ENCODE data around the gene GAMT.

Gene GAMT

GRCh38 chr19:1350867-1351266 lies 50.5 kb downstream of the GAMT start:
- Histone ChIP-seq H3K27me3 (ENCODE audit: insufficient read depth, low read length, poor library complexity) (no peaks in the 10 kb centered on the region), H3K36me3 (ENCODE audit: insufficient read depth, low read length) (no peaks in the 10 kb centered on the region), H4K20me1 (ENCODE audit: insufficient read depth, low read length) (no peaks in the 10 kb centered on the region), H3K9ac (ENCODE audit: low read depth, low read length) (no peak overlapping the region), H3K27ac (ENCODE audit: low read length) (no peak overlapping the region), H3K4me1 (ENCODE audit: insufficient read depth, low read length) (peaks cover 18% of the 10 kb centered on the region), H2AFZ (ENCODE audit: low read depth, low read length) (no peak overlapping the region), H3K4me2 (ENCODE audit: insufficient read depth, low read length) (no peak overlapping the region), H3K4me3 (ENCODE audit: low read depth in 1 of 2, low read length in 2 of 2) (no peak overlapping the region), H3K9me3 (ENCODE audit: insufficient read depth, low read length, severe bottlenecking) (no peaks in the 10 kb centered on the region), H3K79me2 (ENCODE audit: insufficient read depth, low read length) (peaks cover 14% of the 10 kb centered on the region)
- TF ChIP-seq EZH2 (IDR thresholded peaks at IDR 0.05; ENCODE audit: borderline replicate concordance, low read depth, low read length, severe bottlenecking) (no peak), CTCF (IDR thresholded peaks at IDR 0.05; ENCODE audit: borderline replicate concordance, extremely low read depth, low read length, poor library complexity, severe bottlenecking) (no peak)
- ATAC-seq (ENCODE audit: insufficient read depth, low read depth): no peak
- no peak for DNase-seq

- TF ChIP-seq CTCF (IDR thresholded peaks at IDR 0.05; ENCODE audit: borderline replicate concordance, extremely low read depth, low read length, poor library complexity, severe bottlenecking): no peak
- no peak for TF ChIP-seq EZH2 (IDR thresholded peaks at IDR 0.05; ENCODE audit: borderline replicate concordance, low read depth, low read length, severe bottlenecking)
- Histone ChIP-seq H3K79me2 (ENCODE audit: insufficient read depth, low read length) (peaks cover under 1% of the 10 kb centered on the region; the same call in 1 of the 2 replicates), H3K36me3 (ENCODE audit: insufficient read depth, low read length) (no peaks in the 10 kb centered on the region), H3K9me3 (ENCODE audit: insufficient read depth, low read length, severe bottlenecking) (no peaks in the 10 kb centered on the region), H3K27me3 (ENCODE audit: insufficient read depth, low read length, poor library complexity) (no peaks in the 10 kb centered on the region), H3K4me1 (ENCODE audit: insufficient read depth, low read length) (peaks cover 8% of the 10 kb centered on the region), H3K9ac (ENCODE audit: low read depth, low read length) (no peak overlapping the region), H3K27ac (ENCODE audit: low read length) (no peak overlapping the region), H2AFZ (ENCODE audit: low read depth, low read length) (no peak overlapping the region), H3K4me3 (ENCODE audit: low read depth in 1 of 2, low read length in 2 of 2) (no peak overlapping the region), H4K20me1 (ENCODE audit: insufficient read depth, low read length) (no peaks in the 10 kb centered on the region), H3K4me2 (ENCODE audit: insufficient read depth, low read length) (no peak overlapping the region)
- ATAC-seq (ENCODE audit: insufficient read depth, low read depth) (no peak), DNase-seq (no peak)
Observed at GRCh38 chr19:1349211-1349610, 52.1 kb downstream of the GAMT start.
